Hematopoietic multipotent progenitor cell treated with erythropoietin and hydrocortisone succinate and interleukin-3 and kit ligand, for 4 days (in vitro differentiated cells): ENCODE results near the gene AGPAT2.

Source experiments
- DNase-seq: peaks from one replicate; pipeline ENCODE4 v3.0.0-alpha.2; 2015

Gene AGPAT2

GRCh38 chr9:136659861-136660784, 27.1 kb downstream of the AGPAT2 start:
- DNase-seq, result peak; percentile 37

GRCh38 chr9:136658849-136659535, 28.3 kb downstream of the AGPAT2 start:
- peak; percentile 71 for DNase-seq

GRCh38 chr9:136657974-136658848, 29.0 kb downstream of the AGPAT2 start:
- DNase-seq, result peak; percentile 25

GRCh38 chr9:136656795-136657611, 30.3 kb downstream of the AGPAT2 start:
- DNase-seq, result peak; percentile 84

GRCh38 chr9:136656183-136656738, 31.0 kb downstream of the AGPAT2 start:
- DNase-seq, result no peak

- DNase-seq, result peak; percentile 80
Observed at GRCh38 chr9:136655536-136656182, 31.6 kb downstream of the AGPAT2 start.

GRCh38 chr9:136654820-136655535, 32.3 kb downstream of the AGPAT2 start:
- DNase-seq, result no peak

- peak; percentile 57 for DNase-seq
Observed at GRCh38 chr9:136653323-136654079, 33.8 kb downstream of the AGPAT2 start.

- no peak for DNase-seq
Observed at GRCh38 chr9:136651860-136652259, 35.4 kb downstream of the AGPAT2 start.

- peak; percentile 92 for DNase-seq
Observed at GRCh38 chr9:136650648-136651047, 36.6 kb downstream of the AGPAT2 start.

GRCh38 chr9:136650021-136650420, 37.2 kb downstream of the AGPAT2 start:
- peak; percentile 64 for DNase-seq

- peak; percentile 85 for DNase-seq
Observed at GRCh38 chr9:136648751-136649150, 38.5 kb downstream of the AGPAT2 start.

- DNase-seq, result peak; percentile 64
Observed at GRCh38 chr9:136646827-136647711, 40.2 kb downstream of the AGPAT2 start.

- DNase-seq, result peak; percentile 93
Observed at GRCh38 chr9:136645903-136646754, 41.1 kb downstream of the AGPAT2 start.

GRCh38 chr9:136645352-136645902, 41.8 kb downstream of the AGPAT2 start:
- peak; percentile 52 for DNase-seq

- peak; percentile 91 for DNase-seq
Observed at GRCh38 chr9:136644593-136645351, 42.5 kb downstream of the AGPAT2 start.

- DNase-seq, result peak; percentile 96
Observed at GRCh38 chr9:136644343-136644592, 43.0 kb downstream of the AGPAT2 start.
